ENCODE data around the gene DYNC2I2. TPM values are rescaled to one million over a fixed set of nuclear protein-coding genes. Genes with fewer than 3 reads are reported as not detected.
A peak's percentile ranks its signal among the peaks of the same experiment; 100 is the strongest.

Gene DYNC2I2
- total RNA-seq, 1 experiment from 2014 or later, result 58.6 TPM

GRCh38 chr9:128593856-128594255 lies 62.8 kb downstream of the DYNC2I2 start:
- H2BK12ac ChIP-seq (ENCODE audit: insufficient read length, low read depth, low read length), result no peak overlapping the region
- H3K27ac ChIP-seq (ENCODE audit: insufficient read length, low read depth, low read length), result no peak overlapping the region
- no peaks in the 10 kb centered on the region for H3K4me1 ChIP-seq (ENCODE audit: insufficient read depth, low read length)
- no peaks in the 10 kb centered on the region for H3K9me3 ChIP-seq (ENCODE audit: control insufficient read depth, low read depth, low read length)
- H3K79me1 ChIP-seq (ENCODE audit: insufficient read depth, low read depth, low read length, poor library complexity, severe bottlenecking), result no peaks in the 10 kb centered on the region
- no peak overlapping the region for H3K9ac ChIP-seq (ENCODE audit: extremely low read depth, insufficient read length, low read length)
- H3K27me3 ChIP-seq (ENCODE audit: insufficient read depth, low read length), result no peaks in the 10 kb centered on the region
- Mint-ChIP-seq H3K4me1 (no peaks in the 10 kb centered on the region), H3K27me3 (ENCODE audit: low read depth) (no peaks in the 10 kb centered on the region), H3K4me3 (no peak overlapping the region), H3K9me3 (no peaks in the 10 kb centered on the region), H3K27ac (peak overlapping the region in 2 of 3 experiments; percentile 15 to 47; a peak in 3 of 7 replicates), H3K36me3 (ENCODE audit: insufficient read depth in 1 of 3, low read depth in 3 of 3) (peaks cover 37 to 85% (median 69%) of the 10 kb centered on the region in 3 experiments; a peak in 6 of 7 replicates)
- H3K56ac ChIP-seq (ENCODE audit: insufficient read length, low read depth, low read length), result no peak overlapping the region
- WGBS (ENCODE audit: extremely low coverage, insufficient read length, low lambda C conversion rate), result no CpG with 5 or more reads among the region's 9 CpGs
- H3T11ph ChIP-seq (ENCODE audit: low read length), result no peak overlapping the region
- H4K8ac ChIP-seq (replicated peaks; ENCODE audit: insufficient read length, low read depth, low read length), result no peak overlapping the region
- TF ChIP-seq, protein P1, sequence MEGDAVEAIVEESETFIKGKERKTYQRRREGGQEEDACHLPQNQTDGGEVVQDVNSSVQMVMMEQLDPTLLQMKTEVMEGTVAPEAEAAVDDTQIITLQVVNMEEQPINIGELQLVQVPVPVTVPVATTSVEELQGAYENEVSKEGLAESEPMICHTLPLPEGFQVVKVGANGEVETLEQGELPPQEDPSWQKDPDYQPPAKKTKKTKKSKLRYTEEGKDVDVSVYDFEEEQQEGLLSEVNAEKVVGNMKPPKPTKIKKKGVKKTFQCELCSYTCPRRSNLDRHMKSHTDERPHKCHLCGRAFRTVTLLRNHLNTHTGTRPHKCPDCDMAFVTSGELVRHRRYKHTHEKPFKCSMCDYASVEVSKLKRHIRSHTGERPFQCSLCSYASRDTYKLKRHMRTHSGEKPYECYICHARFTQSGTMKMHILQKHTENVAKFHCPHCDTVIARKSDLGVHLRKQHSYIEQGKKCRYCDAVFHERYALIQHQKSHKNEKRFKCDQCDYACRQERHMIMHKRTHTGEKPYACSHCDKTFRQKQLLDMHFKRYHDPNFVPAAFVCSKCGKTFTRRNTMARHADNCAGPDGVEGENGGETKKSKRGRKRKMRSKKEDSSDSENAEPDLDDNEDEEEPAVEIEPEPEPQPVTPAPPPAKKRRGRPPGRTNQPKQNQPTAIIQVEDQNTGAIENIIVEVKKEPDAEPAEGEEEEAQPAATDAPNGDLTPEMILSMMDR (conservative IDR thresholded peaks at IDR 0.05), result no peak
- no peak overlapping the region for H3K4me2 ChIP-seq (ENCODE audit: insufficient read depth, insufficient read length, low read length)
- no peak for DNase-seq
- H3K23ac ChIP-seq (ENCODE audit: insufficient read length, low read depth, low read length), result no peak overlapping the region
- no peak overlapping the region for H2BK20ac ChIP-seq (ENCODE audit: low read depth, low read length, poor library complexity, severe bottlenecking)
- H4K5ac ChIP-seq (ENCODE audit: insufficient read length, low read depth, low read length), result no peak overlapping the region
- H2BK120ac ChIP-seq (ENCODE audit: low read depth, low read length, poor library complexity, severe bottlenecking), result no peak overlapping the region
- H3K14ac ChIP-seq (ENCODE audit: insufficient read depth, low read length), result no peak overlapping the region
- H3K79me2 ChIP-seq (ENCODE audit: insufficient read depth, low read length), result no peaks in the 10 kb centered on the region
- H3K18ac ChIP-seq (ENCODE audit: insufficient read length, low read depth, low read length), result no peak overlapping the region
- no peak overlapping the region for H2AFZ ChIP-seq (ENCODE audit: low read length)
- H4K91ac ChIP-seq (ENCODE audit: insufficient read length, low read depth, low read length), result no peak overlapping the region
- H2BK5ac ChIP-seq (ENCODE audit: insufficient read length, low read length), result no peak overlapping the region
- no peak overlapping the region for H2AK5ac ChIP-seq (ENCODE audit: insufficient read length, low read length)
- H2BK15ac ChIP-seq (ENCODE audit: low read depth, low read length), result no peak overlapping the region
- H4K20me1 ChIP-seq (ENCODE audit: control insufficient read depth, insufficient read depth, insufficient read length), result no peaks in the 10 kb centered on the region
- no peak overlapping the region for H3K4ac ChIP-seq (ENCODE audit: low read depth, low read length)
- H3K23me2 ChIP-seq (ENCODE audit: insufficient read length, low read depth, low read length, poor library complexity, severe bottlenecking), result no peaks in the 10 kb centered on the region
